GM23248 (cell line): ENCODE measurements around the gene TRIOBP.

Experiments
- EZH2 ChIP-seq: fragments of 200-600 bp; sonication (generic); IDR thresholded peaks from 2 replicates; pipeline ENCODE4 v1.6.1; 2018; ENCODE audit warnings: antibody characterized with exemption, mild to moderate bottlenecking; ENCODE audit not compliant: insufficient read depth, poor library complexity, severe bottlenecking
- EZH2phosphoT487 ChIP-seq: fragments of 200-600 bp; sonication (generic); IDR thresholded peaks from 2 replicates; pipeline ENCODE4 v1.6.1; 2018; ENCODE audit warnings: antibody characterized with exemption, moderate library complexity, mild to moderate bottlenecking, low read depth; ENCODE audit not compliant: insufficient read depth

DNA sequence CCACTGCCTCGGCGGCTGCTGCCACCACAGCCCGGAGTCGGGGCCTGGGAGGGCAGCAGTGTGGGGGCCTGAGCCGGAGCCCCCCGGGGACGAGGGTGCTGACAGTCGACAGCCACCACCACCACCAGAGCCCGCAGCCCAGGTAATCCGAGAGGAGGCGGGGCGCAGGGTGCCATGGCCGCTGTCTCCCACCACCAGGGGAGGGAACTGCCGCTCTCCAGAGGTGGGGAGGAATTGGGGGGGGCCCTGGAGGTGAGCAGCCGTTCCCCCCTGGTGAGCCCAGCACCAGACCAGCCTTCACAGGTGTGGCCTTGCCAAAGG is 12.6 kb downstream of the TRIOBP start:
- TF ChIP-seq EZH2phosphoT487 (no peak), EZH2 (no peak)
